Fibroblast of skin of left quadriceps (primary cell): ENCODE measurements around the gene UTP4.

Experiments
- DNase-seq, 2 experiments: peaks; one replicate each; pipeline ENCODE4 v3.0.0-alpha.2; 2013; ENCODE audit warnings: low read depth in 2 of 2

The UTP4 gene

DNA sequence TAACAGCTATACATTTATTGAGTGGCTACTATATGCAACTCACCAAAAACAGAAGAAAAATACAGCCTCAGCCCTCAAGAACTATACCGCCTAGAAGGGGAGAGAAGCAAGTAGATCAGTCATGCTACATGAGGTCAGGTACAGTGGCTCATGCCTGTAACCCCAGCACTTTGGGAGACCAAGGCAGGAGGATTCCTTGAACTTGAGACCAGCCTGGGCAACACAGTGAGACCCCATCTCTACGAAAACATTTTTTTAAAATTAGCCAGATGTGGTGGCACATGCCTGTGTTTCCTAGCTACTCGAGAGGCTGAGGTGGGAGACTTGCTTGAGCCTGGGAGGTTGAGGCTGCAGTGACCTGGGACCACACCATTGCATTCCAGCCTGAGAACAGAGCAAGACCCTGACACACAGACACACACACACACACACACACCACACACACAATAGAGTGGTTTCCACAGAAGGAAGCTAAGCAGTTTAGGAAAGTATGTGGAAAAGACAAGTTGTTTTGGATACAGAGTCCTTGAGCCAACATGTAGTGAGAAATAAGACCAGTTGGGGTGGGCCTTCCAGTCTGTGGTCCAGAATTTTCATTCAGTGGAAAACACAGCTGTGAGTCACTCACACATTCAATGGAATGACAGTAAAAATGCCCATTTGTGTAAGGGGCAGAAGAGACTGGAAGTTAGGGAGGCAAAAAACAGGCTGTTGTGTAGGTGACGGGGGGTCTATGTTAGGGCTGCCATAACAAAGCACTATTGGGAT lies 43.8 kb downstream of the UTP4 start:
- peak in 1 of 2 experiments; percentile 48 for DNase-seq

GRCh38 chr16:69179328-69180010 lies 47.0 kb downstream of the UTP4 start:
- peak; percentile 86 to 87 for DNase-seq

DNA sequence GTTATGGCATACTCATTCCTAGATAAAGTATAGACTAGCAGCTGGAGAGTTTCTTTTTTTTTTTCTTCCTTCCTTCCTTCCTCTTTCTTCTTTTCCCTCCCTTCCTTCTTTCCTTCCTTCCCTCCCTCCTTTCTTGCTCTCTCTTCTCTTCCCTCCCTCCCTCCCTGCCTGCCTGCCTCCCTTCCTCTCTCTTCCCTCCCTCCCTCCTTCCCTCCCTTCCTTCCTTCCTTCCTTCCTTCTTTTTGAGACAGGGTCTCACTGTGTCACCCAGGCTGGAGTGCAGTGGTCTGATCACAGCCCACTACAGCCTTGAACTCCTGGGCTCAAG lies 47.5 kb downstream of the UTP4 start:
- no peak for DNase-seq

DNA sequence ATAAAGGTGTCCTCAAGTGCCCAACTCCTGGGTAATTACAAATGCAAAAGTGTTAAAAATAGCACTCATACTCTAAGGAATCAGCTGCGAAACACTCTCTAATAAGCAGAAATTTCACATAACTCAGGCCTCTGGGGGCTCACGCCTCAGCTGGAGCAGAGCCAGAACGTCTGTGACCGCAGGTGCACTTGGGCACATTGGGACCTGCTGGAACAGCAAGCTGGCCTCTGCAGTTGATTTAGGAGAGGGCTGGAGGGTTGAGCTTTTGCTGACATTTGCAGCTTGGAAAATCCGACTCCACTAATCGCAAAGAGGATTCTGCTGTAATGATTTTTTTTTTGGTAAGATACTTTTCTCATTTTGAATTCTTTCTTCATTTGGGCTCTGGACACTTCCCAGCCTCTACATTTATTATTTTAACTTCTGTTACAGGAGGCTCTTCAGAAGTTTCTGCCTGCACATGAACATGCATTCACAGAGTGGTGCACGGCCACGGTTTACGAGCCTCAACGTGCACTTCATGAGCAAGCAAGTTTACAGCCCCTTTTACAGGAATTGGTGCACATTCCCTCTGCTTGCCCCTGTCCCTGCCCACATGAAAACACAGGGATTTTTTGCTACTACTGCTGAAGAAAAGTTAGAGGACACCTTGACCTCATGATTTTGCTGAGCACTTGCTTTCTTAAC lies 50.4 kb downstream of the UTP4 start:
- no peak for DNase-seq

GRCh38 chr16:69186642-69187445 lies 54.4 kb downstream of the UTP4 start, which contains the start of gene SNTB2:
Gene SNTB2 (plus strand): TSS chr16:69187164. CDS start chr16:69187167, 3 bp downstream.
- DNase-seq = peak; percentile 72 to 76

- no peak for DNase-seq
Observed at GRCh38 chr16:69187446-69188235, 55.2 kb downstream of the UTP4 start.

- DNase-seq = no peak
Observed at GRCh38 chr16:69188236-69188549, 55.7 kb downstream of the UTP4 start.

DNA sequence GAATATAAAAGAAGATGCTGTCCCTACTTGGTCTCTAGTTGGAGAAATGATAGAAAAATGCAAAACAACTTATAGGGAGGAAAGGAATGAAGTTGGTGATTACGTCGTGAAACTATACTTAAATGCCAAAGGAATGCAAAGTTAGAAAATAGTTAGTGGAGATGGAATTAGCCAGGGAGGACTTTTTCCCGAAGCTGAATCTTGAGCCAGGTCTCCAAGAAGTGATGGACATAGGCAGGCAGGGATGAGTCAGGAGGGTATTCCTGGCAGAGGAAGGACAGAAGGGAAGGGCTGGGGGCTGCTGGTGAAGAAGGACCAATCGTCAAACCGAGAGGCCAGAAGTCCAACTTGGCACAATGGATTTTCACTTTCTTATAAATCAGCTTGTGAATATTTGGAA lies 56.3 kb downstream of the UTP4 start:
- DNase-seq = no peak

DNA sequence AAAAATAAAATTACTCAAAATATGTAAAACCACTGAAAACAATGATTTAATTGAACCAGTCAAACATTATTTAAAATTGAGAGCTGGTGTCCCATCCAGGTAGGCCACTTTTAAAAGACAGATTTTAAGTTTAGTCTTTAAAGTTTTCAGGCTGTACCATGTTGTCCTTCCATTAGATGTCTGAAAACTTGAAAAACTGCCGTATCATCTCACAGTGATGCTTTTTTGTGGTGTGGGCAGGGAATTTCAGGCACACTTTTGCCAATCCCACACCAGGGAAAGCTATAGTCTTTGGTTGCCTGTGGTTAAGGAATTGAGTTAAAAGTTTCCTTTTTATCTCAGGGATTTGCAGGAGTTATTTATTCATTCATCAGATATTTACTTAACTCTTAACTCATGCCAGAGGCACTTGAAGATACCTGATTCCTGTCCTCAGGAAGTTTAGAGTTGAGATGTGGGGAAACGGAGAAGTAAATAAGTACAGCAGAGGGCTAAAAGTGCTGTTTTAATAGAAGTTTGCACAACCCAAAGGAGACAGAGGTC lies 57.7 kb downstream of the UTP4 start:
- DNase-seq = no peak

DNA sequence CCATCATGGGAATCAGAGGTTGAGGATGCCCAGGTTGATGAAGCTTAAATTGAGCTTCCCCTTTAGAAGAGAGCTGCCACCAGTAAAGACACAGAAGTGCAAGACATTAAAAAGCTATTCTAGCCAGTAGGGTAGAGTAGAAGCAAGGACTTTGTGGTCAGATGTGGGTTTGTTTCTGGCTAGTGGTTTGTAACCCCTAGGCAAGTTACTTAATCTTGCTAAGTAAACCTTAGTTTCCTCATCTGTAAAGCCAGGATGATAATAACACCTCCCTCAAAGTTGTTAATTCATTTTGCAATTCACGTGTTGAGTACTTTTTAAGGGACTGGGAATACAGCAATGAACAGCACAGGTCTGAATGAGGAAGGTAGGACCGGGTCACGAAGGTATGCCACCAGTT lies 58.1 kb downstream of the UTP4 start:
- no peak for DNase-seq

- DNase-seq = no peak
Observed at GRCh38 chr16:69191136-69191535, 58.7 kb downstream of the UTP4 start.

GRCh38 chr16:69193855-69194254 lies 61.4 kb downstream of the UTP4 start:
- no peak for DNase-seq

DNA sequence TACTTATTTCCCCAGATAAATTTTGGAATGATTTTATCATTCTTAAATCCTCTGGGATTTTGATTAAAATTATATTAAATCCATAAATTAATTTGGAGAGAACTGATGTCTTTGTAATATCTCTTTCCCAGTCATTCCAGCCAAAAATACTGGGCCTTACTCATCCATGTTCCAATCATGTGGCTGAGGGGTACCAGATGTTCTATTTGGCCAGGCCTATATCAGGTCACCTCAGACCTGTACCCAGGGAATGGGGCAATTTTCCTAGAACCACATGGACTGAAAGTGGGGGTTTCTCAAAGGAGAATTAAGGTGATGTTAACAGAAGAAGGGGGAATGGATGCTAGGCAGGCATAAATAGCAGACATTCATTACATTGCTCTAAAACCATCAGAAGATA lies 62.0 kb downstream of the UTP4 start:
- DNase-seq = no peak

DNA sequence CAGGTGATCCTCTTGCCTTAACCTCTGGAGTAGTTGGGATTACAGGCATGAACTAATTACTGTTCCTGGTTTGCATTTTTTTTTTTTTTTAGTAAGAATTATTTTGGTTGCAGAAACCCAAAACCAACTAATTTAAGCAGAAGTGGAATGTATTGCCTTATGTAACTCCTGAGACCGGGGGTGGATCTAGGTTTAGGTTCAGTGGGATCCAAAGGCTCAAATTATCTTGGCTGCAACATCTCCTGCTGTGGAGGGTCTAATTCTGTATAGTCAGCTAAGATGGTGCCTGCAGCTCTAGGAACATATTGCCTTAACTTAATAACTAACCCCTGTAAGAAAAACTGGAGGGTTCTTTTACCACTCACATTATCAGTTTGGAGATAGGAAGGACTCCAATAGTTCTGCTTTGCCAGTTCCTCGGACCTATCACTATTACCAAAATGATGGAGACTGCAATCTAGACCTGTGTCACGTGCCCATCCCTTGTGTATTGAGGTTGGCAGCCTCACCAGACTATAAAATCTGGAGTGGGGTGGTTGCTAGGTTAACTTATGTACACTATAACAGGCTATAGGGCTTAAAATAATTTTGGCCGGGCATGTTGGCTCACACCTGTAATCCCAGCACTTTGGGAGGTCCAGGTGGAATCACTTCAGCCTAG lies 63.0 kb downstream of the UTP4 start:
- DNase-seq = no peak

- no peak for DNase-seq
Observed at GRCh38 chr16:69197573-69197972, 65.1 kb downstream of the UTP4 start.

GRCh38 chr16:69199382-69199781 lies 66.9 kb downstream of the UTP4 start:
- DNase-seq = no peak

GRCh38 chr16:69201291-69201690 lies 68.8 kb downstream of the UTP4 start:
- DNase-seq = no peak

GRCh38 chr16:69201787-69202186 lies 69.3 kb downstream of the UTP4 start:
- DNase-seq = no peak

- no peak for DNase-seq
Observed at GRCh38 chr16:69204172-69204571, 71.7 kb downstream of the UTP4 start.

DNA sequence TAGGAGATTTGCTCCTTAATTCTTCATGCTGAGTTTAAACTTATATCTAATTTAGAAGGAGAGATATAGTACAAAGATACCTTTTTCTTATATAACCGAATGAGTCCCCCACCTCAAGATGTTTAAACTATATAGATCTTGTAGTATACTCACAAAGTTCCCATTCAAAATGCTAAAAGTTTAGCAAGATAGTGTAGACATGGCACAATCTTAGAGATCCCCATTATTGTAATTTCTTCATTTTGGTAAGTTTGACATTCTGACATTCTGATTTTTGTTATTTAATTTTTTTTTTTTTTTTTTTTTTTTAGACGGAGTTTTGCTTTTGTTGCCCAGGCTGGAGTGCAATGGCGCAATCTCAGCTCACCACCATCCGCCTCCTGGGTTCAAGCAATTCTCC lies 77.3 kb downstream of the UTP4 start:
- no peak for DNase-seq

GRCh38 chr16:69217433-69217832 lies 85.0 kb downstream of the UTP4 start:
- no peak for DNase-seq
